NCI-H1694 (cell line): ENCODE measurements around the gene VSTM1.

ENCODE experiments used
- DNase-seq: peaks from one replicate; lab custom pipeline; 2025; lab: John Stamatoyannopoulos, UW

VSTM1 gene

GRCh38 chr19:54010474-54010873 is 53.2 kb downstream of the VSTM1 start:
- DNase-seq: no peak

GRCh38 chr19:54009440-54009839 is 54.3 kb downstream of the VSTM1 start:
- no peak for DNase-seq

GRCh38 chr19:54002495-54003315 is 61.0 kb downstream of the VSTM1 start:
- no peak for DNase-seq

GRCh38 chr19:54001496-54001895 is 62.2 kb downstream of the VSTM1 start:
- DNase-seq: no peak

GRCh38 chr19:53999694-54000093 is 64.0 kb downstream of the VSTM1 start:
- no peak for DNase-seq

GRCh38 chr19:53998223-53998622 is 65.5 kb downstream of the VSTM1 start:
- no peak for DNase-seq

GRCh38 chr19:53994811-53995210 is 68.9 kb downstream of the VSTM1 start:
- no peak for DNase-seq

GRCh38 chr19:53993448-53993847 is 70.2 kb downstream of the VSTM1 start:
- no peak for DNase-seq

- DNase-seq: no peak
These were observed 70.9 kb downstream of the VSTM1 start for GRCh38 chr19:53992815-53993214.

GRCh38 chr19:53992211-53992610 is 71.5 kb downstream of the VSTM1 start:
- DNase-seq: no peak

GRCh38 chr19:53991224-53992113 is 72.2 kb downstream of the VSTM1 start, which contains the start of gene CACNG6:
Gene CACNG6, plus strand, starts transcription at chr19:53991637. Its CDS starts 1,241 bp downstream, at chr19:53992878.
- DNase-seq: no peak
